Measurements from ENCODE around the gene ACSL1.

The ACSL1 gene

GRCh38 chr4:184838249-184839074 lies 12.7 kb upstream of the ACSL1 start:
- DNase-seq, result no peak

GRCh38 chr4:184836613-184837012 lies 10.8 kb upstream of the ACSL1 start:
- no peak for DNase-seq

- DNase-seq, result no peak
Observed at GRCh38 chr4:184833046-184833838, 7.5 kb upstream of the ACSL1 start.

GRCh38 chr4:184831153-184831552 lies 5.4 kb upstream of the ACSL1 start:
- DNase-seq, result no peak

GRCh38 chr4:184826691-184827270 lies 1.0 kb upstream of the ACSL1 start:
- no peak for DNase-seq

- no peak for DNase-seq
Observed at GRCh38 chr4:184825141-184825895, 450 bp downstream of the ACSL1 start.

- no peak for DNase-seq
Observed at GRCh38 chr4:184824776-184825084, 1.0 kb downstream of the ACSL1 start.

- no peak for DNase-seq
Observed at GRCh38 chr4:184824081-184824775, 1.5 kb downstream of the ACSL1 start.

- no peak for DNase-seq
Observed at GRCh38 chr4:184823014-184823413, 2.8 kb downstream of the ACSL1 start.

- DNase-seq, result no peak
Observed at GRCh38 chr4:184822356-184822755, 3.4 kb downstream of the ACSL1 start.

GRCh38 chr4:184821242-184821641 lies 4.5 kb downstream of the ACSL1 start:
- DNase-seq, result no peak

- no peak for DNase-seq
Observed at GRCh38 chr4:184819786-184820185, 6.0 kb downstream of the ACSL1 start.

GRCh38 chr4:184818216-184818564 lies 7.6 kb downstream of the ACSL1 start:
- DNase-seq, result no peak

- DNase-seq, result no peak
Observed at GRCh38 chr4:184817494-184818215, 8.1 kb downstream of the ACSL1 start.

- DNase-seq, result no peak
Observed at GRCh38 chr4:184816962-184817361, 8.8 kb downstream of the ACSL1 start.

- DNase-seq, result no peak
Observed at GRCh38 chr4:184815046-184815877, 10.5 kb downstream of the ACSL1 start.

GRCh38 chr4:184814686-184815045 lies 11.1 kb downstream of the ACSL1 start:
- no peak for DNase-seq

GRCh38 chr4:184812651-184813181 lies 13.1 kb downstream of the ACSL1 start:
- DNase-seq, result no peak

GRCh38 chr4:184812199-184812542 lies 13.6 kb downstream of the ACSL1 start:
- no peak for DNase-seq

- no peak for DNase-seq
Observed at GRCh38 chr4:184811526-184812198, 14.1 kb downstream of the ACSL1 start.
